Progenitor cell of endocrine pancreas (in vitro differentiated cells): ENCODE data around the gene PVR. TPM values are rescaled to one million over a fixed set of nuclear protein-coding genes. Genes with fewer than 3 reads are reported as not detected.

Source experiments
- DNase-seq: peaks from one replicate; pipeline ENCODE4 v3.0.0; 2021; ENCODE audit warnings: low spot score; ENCODE audit not compliant: unreplicated experiment
- H3K27ac Mint-ChIP-seq: 2 replicates; pipeline ENCODE4 v1.8.0; 2021; ENCODE audit warnings: mild to moderate bottlenecking, moderate library complexity, mixed read lengths
- H3K27me3 Mint-ChIP-seq: 2 replicates; pipeline ENCODE4 v1.8.0; 2021; ENCODE audit warnings: mixed read lengths
- H3K36me3 Mint-ChIP-seq: 2 replicates; pipeline ENCODE4 v1.8.0; 2022; ENCODE audit warnings: mixed read lengths; ENCODE audit not compliant: insufficient read depth
- H3K4me1 Mint-ChIP-seq: 2 replicates; pipeline ENCODE4 v1.8.0; 2021; ENCODE audit warnings: low read depth, mixed read lengths
- H3K4me3 Mint-ChIP-seq: 2 replicates; pipeline ENCODE4 v1.8.0; 2021; ENCODE audit warnings: low read depth, mild to moderate bottlenecking, moderate library complexity, mixed read lengths
- H3K9me3 Mint-ChIP-seq: 2 replicates; pipeline ENCODE4 v1.8.0; 2021; ENCODE audit warnings: low read depth, mixed read lengths
- total RNA-seq: library from RNA; stranded (reverse); gene quantifications from 2 replicates; pipeline ENCODE4 v1.2.1, GENCODE V29; 2021
- TF ChIP-seq, protein P1 (sequence below): fragments of 200-600 bp; sonication (generic); IDR thresholded peaks from one replicate; pipeline ENCODE4 v1.5.0; 2021; ENCODE audit warnings: antibody characterized with exemption, mild to moderate bottlenecking; ENCODE audit not compliant: unreplicated experiment

The PVR gene
- total RNA-seq, 1 donor from 2014 or later: 61.2 TPM

DNA sequence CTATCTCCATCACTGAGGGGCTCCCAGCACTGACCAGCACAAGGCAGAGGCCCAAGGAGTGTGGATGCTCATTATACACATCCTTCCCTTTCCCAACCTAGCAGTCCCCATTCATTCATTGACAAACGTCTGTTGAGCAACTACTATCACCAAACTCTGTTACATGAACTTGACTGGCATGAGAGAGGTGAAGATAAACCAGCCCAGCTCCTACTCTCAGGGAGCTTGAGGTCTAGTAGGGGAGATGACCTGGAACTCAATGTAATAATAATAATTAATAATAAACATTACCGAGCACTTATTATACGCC lies 46.4 kb downstream of the PVR start:
- no peak for DNase-seq
- Mint-ChIP-seq H3K36me3 (no peaks in the 10 kb centered on the region), H3K27ac (no peak overlapping the region), H3K27me3 (peaks cover 3% of the 10 kb centered on the region), H3K4me1 (peaks cover 16% of the 10 kb centered on the region), H3K4me3 (no peak overlapping the region), H3K9me3 (no peaks in the 10 kb centered on the region)
- TF ChIP-seq, protein P1, sequence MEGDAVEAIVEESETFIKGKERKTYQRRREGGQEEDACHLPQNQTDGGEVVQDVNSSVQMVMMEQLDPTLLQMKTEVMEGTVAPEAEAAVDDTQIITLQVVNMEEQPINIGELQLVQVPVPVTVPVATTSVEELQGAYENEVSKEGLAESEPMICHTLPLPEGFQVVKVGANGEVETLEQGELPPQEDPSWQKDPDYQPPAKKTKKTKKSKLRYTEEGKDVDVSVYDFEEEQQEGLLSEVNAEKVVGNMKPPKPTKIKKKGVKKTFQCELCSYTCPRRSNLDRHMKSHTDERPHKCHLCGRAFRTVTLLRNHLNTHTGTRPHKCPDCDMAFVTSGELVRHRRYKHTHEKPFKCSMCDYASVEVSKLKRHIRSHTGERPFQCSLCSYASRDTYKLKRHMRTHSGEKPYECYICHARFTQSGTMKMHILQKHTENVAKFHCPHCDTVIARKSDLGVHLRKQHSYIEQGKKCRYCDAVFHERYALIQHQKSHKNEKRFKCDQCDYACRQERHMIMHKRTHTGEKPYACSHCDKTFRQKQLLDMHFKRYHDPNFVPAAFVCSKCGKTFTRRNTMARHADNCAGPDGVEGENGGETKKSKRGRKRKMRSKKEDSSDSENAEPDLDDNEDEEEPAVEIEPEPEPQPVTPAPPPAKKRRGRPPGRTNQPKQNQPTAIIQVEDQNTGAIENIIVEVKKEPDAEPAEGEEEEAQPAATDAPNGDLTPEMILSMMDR: no peak

DNA sequence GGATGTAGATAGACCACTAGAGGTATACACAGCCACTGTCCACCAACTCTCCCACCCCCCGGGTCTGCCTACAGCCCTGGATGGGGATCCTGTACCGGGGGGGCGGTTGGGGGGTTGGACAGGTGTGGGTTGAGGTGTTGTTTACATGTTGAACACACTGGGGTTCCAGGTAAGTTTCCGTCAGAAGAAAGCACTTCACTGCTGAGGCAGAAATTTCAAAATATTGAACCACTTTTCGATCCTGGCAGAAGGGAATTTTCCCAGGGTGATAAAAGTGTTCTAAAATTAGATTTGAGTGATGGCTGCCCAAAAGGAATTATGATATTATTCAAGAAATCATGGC lies 48.6 kb downstream of the PVR start:
- Mint-ChIP-seq H3K36me3 (no peaks in the 10 kb centered on the region), H3K4me1 (peaks cover 28% of the 10 kb centered on the region), H3K4me3 (no peak overlapping the region), H3K9me3 (no peaks in the 10 kb centered on the region), H3K27ac (peak overlapping the region; percentile 57), H3K27me3 (no peaks in the 10 kb centered on the region)
- TF ChIP-seq, protein P1: no peak
- DNase-seq: no peak

DNA sequence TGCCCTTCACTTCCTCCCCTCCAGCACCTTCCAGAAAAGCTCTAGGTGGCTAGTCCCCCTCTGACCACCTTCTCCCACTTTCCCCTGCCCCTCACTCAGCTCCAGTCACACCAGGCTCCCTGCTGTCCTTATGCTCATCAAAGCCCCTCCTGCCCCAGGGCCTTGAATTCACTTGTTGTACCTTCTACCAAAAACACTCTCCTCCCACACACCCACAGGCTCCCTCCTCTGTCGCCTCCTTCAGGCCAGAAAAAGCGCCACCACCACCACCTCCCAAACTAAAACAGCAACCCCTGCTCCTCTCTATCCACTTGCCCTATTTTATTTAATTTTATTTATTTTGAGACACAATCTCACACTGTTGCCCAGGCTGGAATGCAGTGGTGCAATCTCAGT lies 50.5 kb downstream of the PVR start:
- no peak for DNase-seq
- H3K36me3 Mint-ChIP-seq: no peaks in the 10 kb centered on the region
- peaks cover 28% of the 10 kb centered on the region for H3K4me1 Mint-ChIP-seq
- H3K4me3 Mint-ChIP-seq: no peak overlapping the region
- no peaks in the 10 kb centered on the region for H3K27me3 Mint-ChIP-seq
- TF ChIP-seq, protein P1: peak; percentile 33
- no peaks in the 10 kb centered on the region for H3K9me3 Mint-ChIP-seq
- peak overlapping the region; percentile 47 for H3K27ac Mint-ChIP-seq

DNA sequence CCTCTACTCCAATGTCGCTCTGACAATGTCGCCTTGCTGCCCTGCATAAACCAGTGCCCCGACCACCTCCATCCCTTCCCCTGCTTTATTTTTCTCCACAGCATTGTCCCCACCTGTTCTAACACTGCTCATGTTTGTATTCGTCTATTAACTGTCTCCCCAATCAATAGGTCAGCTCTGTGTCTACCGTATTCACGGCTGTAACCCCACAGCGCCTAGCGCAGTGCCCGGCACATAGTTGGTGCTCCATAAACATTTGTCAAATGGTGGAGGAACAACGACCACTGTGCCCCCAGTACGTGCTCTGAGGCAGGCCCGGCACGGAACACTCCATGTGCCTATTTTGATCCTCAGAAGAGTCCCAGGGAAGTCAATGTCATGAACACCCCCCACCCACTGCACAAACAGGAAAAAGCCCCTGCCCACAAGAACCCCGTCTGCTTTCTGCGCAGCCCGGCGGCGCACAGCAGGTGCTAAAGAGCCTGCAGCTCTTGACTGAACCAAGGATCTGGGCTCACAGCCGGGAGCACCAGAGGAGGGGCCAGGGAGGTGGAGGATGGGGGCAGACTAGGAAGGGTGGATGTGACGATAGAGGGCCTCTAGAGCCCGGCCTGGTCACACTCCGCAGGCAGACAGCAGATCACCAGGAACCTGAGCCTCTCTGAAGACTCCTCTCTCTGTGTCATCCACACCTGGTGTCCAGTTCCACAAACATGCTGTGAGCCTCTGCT lies 53.4 kb downstream of the PVR start:
- Mint-ChIP-seq H3K4me3 (no peak overlapping the region), H3K27me3 (no peaks in the 10 kb centered on the region), H3K9me3 (no peaks in the 10 kb centered on the region), H3K36me3 (no peaks in the 10 kb centered on the region), H3K27ac (peak overlapping the region; percentile 84), H3K4me1 (peaks cover 23% of the 10 kb centered on the region)
- TF ChIP-seq, protein P1: no peak
- no peak for DNase-seq

DNA sequence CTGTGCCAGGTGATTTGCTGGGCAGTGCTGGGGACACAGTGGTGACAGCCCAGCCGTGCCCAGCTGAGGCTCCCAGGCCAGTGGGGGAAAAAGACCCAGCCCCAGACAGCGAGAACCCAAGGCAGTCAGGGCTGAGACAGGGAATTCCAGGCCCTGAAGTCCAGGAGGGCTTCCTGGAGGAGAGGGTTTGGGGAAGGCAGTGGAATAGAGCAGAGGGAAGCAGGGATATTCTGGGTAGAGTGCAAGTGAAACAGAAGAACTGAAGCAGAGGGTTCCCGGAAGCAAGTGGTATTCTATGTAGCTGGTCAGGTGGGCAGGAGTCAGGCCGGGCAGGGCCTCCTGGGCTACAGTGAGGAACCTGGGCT lies 53.9 kb downstream of the PVR start:
- TF ChIP-seq, protein P1: no peak
- Mint-ChIP-seq H3K27ac (peak overlapping the region; percentile 64), H3K4me1 (peaks cover 17% of the 10 kb centered on the region)

More for the DNA sequence above, 53.9 kb downstream of the PVR start:
- no peak for DNase-seq
- no peaks in the 10 kb centered on the region for H3K36me3 Mint-ChIP-seq
- H3K4me3 Mint-ChIP-seq: no peak overlapping the region
- H3K9me3 Mint-ChIP-seq: no peaks in the 10 kb centered on the region
- no peaks in the 10 kb centered on the region for H3K27me3 Mint-ChIP-seq
